Endodermal cell (in vitro differentiated cells): ENCODE results near the gene GSPT2. TPM values are rescaled to one million over a fixed set of nuclear protein-coding genes. Genes with fewer than 3 reads are reported as not detected.

Experiments
- DNase-seq: peaks from one replicate; pipeline ENCODE4 v3.0.0-alpha.2; 2017
- H3K27ac ChIP-seq: 2 replicates; pipeline ENCODE4 v1.5.1; 2013; ENCODE audit warnings: mild to moderate bottlenecking, low read depth, low read length, moderate library complexity
- H3K27me3 ChIP-seq: 2 replicates; pipeline ENCODE4 v1.6.1; 2013; ENCODE audit warnings: mild to moderate bottlenecking, low read length, moderate library complexity; ENCODE audit not compliant: insufficient read depth, control insufficient read depth, poor library complexity, severe bottlenecking
- H3K36me3 ChIP-seq: 2 replicates; pipeline ENCODE4 v1.7.0; 2013; ENCODE audit warnings: mild to moderate bottlenecking, low read length, moderate library complexity; ENCODE audit not compliant: control insufficient read depth, insufficient read depth
- H3K4me1 ChIP-seq: one replicate; pipeline ENCODE4 v1.7.0; 2013; ENCODE audit warnings: low read length; ENCODE audit not compliant: control insufficient read depth, insufficient read depth
- H3K4me3 ChIP-seq: 2 replicates; pipeline ENCODE4 v1.5.1; 2013; ENCODE audit warnings: mild to moderate bottlenecking, low read length, moderate library complexity
- H3K9ac ChIP-seq: 2 replicates; pipeline ENCODE4 v1.6.1; 2013; ENCODE audit warnings: mild to moderate bottlenecking, low read length, moderate library complexity; ENCODE audit not compliant: poor library complexity, severe bottlenecking; ENCODE audit errors: extremely low read depth
- H3K9me3 ChIP-seq: 2 replicates; pipeline ENCODE4 v1.6.1; 2013; ENCODE audit warnings: mild to moderate bottlenecking, low read length, moderate library complexity; ENCODE audit not compliant: control insufficient read depth
- H3K27ac Mint-ChIP-seq: 2 replicates; pipeline ENCODE4 v1.8.0; 2020; ENCODE audit warnings: mixed read lengths
- H3K27me3 Mint-ChIP-seq: 2 replicates; pipeline ENCODE4 v1.8.0; 2021; ENCODE audit warnings: mild to moderate bottlenecking, mixed read lengths; ENCODE audit not compliant: insufficient read depth
- H3K36me3 Mint-ChIP-seq: 2 replicates; pipeline ENCODE4 v1.8.0; 2020; ENCODE audit warnings: low read depth, mixed read lengths
- H3K4me1 Mint-ChIP-seq: 2 replicates; pipeline ENCODE4 v1.8.0; 2020; ENCODE audit warnings: mixed read lengths
- H3K4me3 Mint-ChIP-seq: 2 replicates; pipeline ENCODE4 v1.8.0; 2020; ENCODE audit warnings: mild to moderate bottlenecking, moderate library complexity, mixed read lengths
- H3K9me3 Mint-ChIP-seq: 2 replicates; pipeline ENCODE4 v1.8.0; 2020; ENCODE audit warnings: mild to moderate bottlenecking, mixed read lengths
- CTCF ChIP-seq: fragments of 200-600 bp; sonication (generic); conservative IDR thresholded peaks from 2 replicates; pipeline ENCODE4 v1.5.0; 2021; ENCODE audit warnings: antibody characterized with exemption, mild to moderate bottlenecking
- WGBS, 2 experiments: methylation state at CpG; one replicate each; pipeline versions ENCODE4 v1.1.5 to v1.1.7; 2013; ENCODE audit warnings: missing lambda C conversion rate in 2 of 2, mixed read lengths in 1 of 2; ENCODE audit not compliant: insufficient coverage in 1 of 2, insufficient read length in 1 of 2; 5-methylcytosine and 5-hydroxymethylcytosine counted together
- total RNA-seq, 2 donors: library from RNA; stranded (reverse); fragmentation: NEBNext Ultra II Directional in 1 of 2; extraction: Animal tissue kit (Norgen Biotek cat#: 25700) in 1 of 2; gene quantifications; 2 replicates in 1 of 2; 3 replicates in 1 of 2; pipeline ENCODE4 v1.2.1, GENCODE V29; 2021

GSPT2 gene
- total RNA-seq, 2 donors from 2014 or later, result 21.3 to 22.5 TPM

GRCh38 chrX:51747671-51748070 lies 4.4 kb downstream of the GSPT2 start:
- Histone ChIP-seq H3K36me3 (no peaks in the 10 kb centered on the region), H3K9ac (no peak overlapping the region), H3K9me3 (no peaks in the 10 kb centered on the region), H3K4me3 (no peak overlapping the region), H3K4me1 (no peaks in the 10 kb centered on the region), H3K27ac (no peak overlapping the region), H3K27me3 (no peaks in the 10 kb centered on the region)
- no peak overlapping the region for H3K4me3 Mint-ChIP-seq
- H3K27me3 Mint-ChIP-seq, result no peaks in the 10 kb centered on the region
- peaks cover 45% of the 10 kb centered on the region for H3K9me3 Mint-ChIP-seq
- peaks cover 6% of the 10 kb centered on the region for H3K4me1 Mint-ChIP-seq
- no peak for TF ChIP-seq CTCF
- DNase-seq, result no peak
- peaks cover 14% of the 10 kb centered on the region for H3K36me3 Mint-ChIP-seq
- no peak overlapping the region for H3K27ac Mint-ChIP-seq

- H3K9ac ChIP-seq, result no peak overlapping the region
- 71% methylated on average over 5 of the region's 6 CpGs; no CpG with 5 or more reads in 1 of the 2 experiments for WGBS, 2 experiments
- no peak overlapping the region for H3K4me3 ChIP-seq
- Mint-ChIP-seq H3K9me3 (peaks cover 18% of the 10 kb centered on the region), H3K27me3 (peaks cover 1% of the 10 kb centered on the region), H3K27ac (no peak overlapping the region), H3K4me3 (no peak overlapping the region), H3K36me3 (no peaks in the 10 kb centered on the region), H3K4me1 (no peaks in the 10 kb centered on the region)
- H3K36me3 ChIP-seq, result no peaks in the 10 kb centered on the region
- H3K4me1 ChIP-seq, result no peaks in the 10 kb centered on the region
- H3K9me3 ChIP-seq, result no peaks in the 10 kb centered on the region
- no peak for DNase-seq
- no peak for TF ChIP-seq CTCF
- peak overlapping the region; percentile 38 for H3K27ac ChIP-seq
- no peaks in the 10 kb centered on the region for H3K27me3 ChIP-seq
Measured at GRCh38 chrX:51759055-51759839, 16.0 kb downstream of the GSPT2 start.

GRCh38 chrX:51760657-51761056 lies 17.4 kb downstream of the GSPT2 start:
- Histone ChIP-seq H3K9me3 (no peaks in the 10 kb centered on the region), H3K4me3 (no peak overlapping the region), H3K27me3 (no peaks in the 10 kb centered on the region), H3K4me1 (no peaks in the 10 kb centered on the region), H3K36me3 (no peaks in the 10 kb centered on the region), H3K27ac (no peak overlapping the region), H3K9ac (no peak overlapping the region)
- no peak for DNase-seq
- Mint-ChIP-seq H3K4me3 (no peak overlapping the region), H3K4me1 (no peaks in the 10 kb centered on the region), H3K9me3 (peaks cover 26% of the 10 kb centered on the region), H3K27me3 (peaks cover 6% of the 10 kb centered on the region), H3K36me3 (no peaks in the 10 kb centered on the region), H3K27ac (no peak overlapping the region)
- TF ChIP-seq CTCF, result no peak
- 89 to 91% methylated on average over 4 of the region's 4 CpGs for WGBS, 2 experiments
